DLD1 (cell line): ENCODE results near the gene PODXL2.

Experiments
- in situ Hi-C: cut with HindIII; loops from 2 replicates; pipeline ENCODE4 v1.10.0; 2017; ENCODE audit warnings: low sequenced_read_pairs

Gene PODXL2

DNA sequence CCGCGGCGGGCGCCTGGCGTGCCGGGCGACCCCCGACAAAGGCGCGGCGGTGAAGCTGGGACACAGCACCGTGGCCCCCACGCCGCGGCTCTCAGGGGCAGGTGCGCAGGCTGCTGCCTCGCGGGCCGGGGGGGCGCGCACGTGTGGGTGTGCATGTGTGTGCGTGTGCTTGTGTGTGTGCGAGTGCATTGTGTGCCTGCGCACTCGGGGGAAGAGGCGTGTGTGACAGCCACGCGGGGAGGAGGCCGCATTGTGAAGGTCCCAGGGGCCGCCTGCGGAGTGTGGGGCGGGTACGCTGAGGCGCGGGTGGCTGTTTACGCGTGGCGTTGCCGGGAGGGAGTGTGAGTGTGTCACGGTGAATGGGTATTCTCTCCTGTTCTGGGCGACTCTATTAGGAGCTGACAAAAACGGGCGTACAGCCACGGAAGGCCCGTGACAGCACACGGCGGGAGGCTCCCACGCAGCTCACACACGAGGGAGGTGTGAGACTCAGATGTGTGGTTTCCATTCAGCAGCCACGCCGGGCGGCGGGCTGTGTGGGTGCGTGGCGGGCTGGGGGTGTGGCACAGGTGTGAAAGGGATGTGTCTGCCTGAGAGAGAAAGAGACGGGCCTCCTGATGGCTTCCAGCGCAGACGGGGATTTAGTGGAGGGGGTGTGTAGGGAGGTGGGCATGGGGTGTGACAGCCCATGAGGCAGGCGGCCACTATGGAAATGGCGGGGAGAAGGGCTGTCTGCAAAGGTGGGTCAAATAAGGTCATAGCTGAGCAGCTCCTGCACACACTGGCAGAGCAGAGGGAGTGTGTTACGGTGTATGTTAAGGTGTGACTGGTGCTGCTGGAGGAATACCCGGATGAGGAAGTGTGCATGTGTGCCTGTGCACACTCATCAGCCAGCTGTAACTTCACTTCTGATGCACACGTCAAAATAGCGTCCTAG is 750 bp downstream of the PODXL2 start:
- in situ Hi-C loops = no loop called here

DNA sequence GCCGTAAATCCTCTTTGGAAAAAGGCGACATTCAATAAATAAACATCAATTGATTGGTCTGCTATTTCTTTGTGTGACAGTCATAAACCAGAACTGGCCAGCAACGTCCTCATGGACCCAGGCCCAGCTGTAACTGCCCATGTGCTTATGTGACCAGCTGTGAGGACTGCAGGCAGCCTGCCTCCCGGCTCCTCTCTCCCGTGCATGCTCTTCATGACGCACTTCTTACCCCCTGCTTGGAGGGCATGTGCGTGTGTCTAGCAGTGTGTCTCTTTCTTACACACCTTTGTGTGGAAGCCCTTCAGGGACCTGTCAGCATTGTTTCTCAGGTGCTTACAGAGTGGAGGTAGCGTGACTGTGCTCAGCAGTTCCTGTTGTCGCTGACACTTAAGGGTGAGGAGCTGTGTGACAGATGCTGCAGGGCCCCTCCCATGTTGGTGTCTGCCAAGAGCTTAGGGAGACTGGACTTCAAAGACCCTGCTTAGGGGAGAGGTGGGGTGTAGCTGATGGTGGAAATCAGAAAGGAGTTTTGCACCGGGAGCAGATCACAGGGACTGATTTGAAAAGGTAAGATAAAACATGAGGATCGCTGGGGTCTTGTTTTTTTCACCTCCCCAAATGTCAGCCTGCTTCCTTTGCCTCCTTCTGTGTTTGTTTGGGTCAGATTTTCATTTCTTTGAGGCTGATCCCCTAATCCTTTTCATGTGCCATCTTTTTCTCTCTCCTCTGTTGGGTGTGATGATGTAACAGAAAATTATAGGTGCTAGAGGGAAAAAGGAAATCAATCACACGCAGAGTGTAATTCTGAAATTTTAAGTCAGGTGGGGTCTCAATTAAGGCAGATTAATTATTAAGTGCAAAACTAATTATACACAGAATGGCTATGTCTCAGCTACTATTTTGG is 2.1 kb downstream of the PODXL2 start:
- in situ Hi-C loops = no loop called here

DNA sequence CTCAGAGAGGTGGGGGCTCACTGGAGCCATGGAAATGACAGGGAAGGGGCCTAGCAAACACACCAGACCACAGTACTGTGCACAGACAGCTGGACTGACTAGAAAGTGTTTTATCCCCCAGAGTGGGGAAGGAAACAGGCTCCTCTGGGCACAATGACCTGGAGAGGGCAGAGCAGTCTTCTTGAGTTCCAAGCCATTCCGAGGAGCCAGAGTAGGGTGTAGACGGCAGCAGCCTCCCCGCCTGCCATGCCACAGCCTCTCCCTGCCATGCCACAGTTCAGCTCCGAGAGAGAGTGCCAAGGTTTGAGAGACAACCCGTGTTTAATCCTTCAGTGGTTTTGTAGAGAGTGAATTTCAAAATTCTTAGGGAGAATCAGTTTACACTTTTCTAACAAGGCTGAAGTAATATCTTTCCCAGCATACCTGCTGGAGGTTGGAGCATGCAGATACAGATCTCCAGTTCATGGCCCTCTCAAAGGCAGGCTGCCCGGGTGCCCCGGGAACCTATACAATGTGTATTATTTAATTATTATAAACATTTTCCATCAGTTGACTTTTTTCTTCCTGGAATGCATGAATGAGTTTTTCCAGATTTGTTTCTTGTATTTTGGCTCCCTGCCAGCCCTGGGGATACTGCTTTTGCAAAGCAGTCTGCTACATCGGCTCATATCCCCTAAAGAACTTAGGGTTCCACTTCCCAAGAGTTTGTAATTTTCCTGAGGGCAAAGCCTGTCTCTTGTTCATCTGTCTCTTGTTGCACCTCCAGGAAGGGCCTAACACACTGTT is 3.2 kb downstream of the PODXL2 start:
- in situ Hi-C loops = no loop called here

DNA sequence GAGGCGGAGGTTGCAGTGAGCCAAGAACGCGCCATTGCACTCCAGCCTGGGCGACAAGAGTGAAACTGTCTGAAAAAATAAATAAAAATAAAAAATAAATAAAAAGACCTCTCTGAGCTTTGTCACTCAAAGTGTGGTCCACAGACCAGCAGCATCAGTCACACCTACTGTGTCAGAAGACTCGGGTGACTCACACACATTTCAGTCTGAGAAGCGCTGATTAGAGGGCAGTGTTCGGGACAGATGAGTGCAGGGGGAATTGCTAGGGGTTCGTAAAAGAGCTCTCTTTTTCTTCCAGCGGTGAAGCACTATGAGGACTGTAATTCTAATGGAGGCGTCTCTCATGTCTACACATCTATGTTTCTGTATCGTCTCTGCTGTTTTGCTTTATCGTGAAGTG is 5.7 kb downstream of the PODXL2 start:
- in situ Hi-C loops = no loop called here

DNA sequence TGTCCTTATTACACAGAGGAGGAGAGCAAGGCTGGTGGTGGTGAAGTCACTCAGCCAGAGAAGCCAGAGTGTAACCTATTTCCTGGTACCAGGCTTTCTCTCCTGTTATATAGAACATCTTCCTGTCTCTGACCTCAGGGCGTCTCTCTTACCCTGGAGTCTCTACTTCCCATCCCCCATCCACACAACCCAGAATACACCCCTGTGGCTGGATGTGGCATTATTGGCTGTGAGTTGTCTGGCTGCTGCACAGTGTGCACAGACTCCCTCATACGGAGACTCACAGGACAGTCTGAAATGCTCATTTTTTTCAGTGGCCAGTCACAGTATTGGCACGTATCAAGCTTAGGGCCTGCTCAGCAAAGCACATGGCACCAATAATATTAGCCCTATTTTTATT is 8.6 kb downstream of the PODXL2 start:
- in situ Hi-C loops = no loop called here

DNA sequence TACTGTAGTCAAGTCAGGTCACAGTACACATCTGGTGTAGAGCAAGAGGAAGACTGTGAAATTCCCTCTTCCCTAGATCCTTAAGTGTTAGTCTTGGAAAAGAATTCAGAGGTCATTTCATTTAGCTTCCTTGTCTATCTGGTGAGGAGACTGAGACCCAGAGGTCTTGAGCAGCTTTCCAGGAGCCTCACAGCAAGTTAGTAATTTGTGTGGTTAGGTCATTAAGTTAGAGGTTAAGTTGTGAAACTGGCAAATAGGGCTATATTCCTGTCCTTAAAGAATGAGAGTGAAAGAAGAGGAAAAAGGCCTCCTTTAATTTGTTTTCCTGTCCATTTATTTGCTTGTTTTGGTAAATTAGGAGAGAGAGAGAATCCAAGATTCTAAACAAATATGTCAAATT is 9.0 kb downstream of the PODXL2 start:
- in situ Hi-C loops = no loop called here

DNA sequence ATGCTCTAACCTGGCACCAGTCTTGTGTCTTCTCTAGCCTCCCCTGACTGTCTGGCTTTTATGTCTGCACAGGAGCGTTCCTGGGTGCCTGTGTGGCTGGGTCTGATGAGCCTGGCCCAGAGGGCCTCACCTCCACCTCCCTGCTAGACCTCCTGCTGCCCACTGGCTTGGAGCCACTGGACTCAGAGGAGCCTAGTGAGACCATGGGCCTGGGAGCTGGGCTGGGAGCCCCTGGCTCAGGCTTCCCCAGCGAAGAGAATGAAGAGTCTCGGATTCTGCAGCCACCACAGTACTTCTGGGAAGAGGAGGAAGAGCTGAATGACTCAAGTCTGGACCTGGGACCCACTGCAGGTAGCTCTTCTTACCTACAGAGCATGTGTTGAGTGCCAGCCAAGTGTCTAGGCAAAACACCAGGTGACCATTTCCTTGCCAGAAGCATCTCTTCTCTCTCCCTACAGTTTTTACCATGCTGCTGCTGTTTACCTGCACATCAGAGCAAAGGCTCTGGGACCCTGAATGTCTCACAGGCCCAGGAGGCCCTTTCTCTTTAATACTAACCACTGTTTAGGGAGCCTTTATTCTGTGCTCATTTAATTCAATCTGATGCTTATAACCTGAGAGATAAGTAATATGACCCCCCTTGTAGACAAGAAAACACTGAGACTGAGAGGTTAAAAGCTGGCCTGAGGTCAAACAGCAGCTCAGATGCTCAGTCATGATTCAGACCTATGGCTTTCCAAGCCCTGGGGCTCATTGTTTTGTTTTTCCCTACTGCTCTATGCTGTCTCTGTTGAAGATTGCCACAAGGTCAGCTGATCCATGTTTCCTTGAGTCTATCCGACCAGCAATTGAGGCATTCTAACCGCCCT is 10.4 kb downstream of the PODXL2 start:
- in situ Hi-C loops = no loop called here

DNA sequence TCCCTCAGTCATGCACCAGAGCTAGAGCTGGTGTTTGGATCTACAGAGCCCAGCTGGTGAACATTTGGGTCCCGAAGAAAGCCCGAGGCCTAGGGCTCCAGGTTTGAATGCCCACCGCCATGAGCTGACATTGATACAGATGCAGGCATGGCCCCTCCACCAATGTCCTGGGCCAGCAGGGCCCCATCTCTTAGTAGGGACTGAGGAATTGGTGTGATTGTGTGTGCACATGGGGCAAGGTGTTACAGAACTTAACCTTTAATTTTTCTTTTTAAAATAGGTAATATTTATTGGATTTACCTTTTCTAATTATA is 11.0 kb downstream of the PODXL2 start:
- in situ Hi-C loops = no loop called here

DNA sequence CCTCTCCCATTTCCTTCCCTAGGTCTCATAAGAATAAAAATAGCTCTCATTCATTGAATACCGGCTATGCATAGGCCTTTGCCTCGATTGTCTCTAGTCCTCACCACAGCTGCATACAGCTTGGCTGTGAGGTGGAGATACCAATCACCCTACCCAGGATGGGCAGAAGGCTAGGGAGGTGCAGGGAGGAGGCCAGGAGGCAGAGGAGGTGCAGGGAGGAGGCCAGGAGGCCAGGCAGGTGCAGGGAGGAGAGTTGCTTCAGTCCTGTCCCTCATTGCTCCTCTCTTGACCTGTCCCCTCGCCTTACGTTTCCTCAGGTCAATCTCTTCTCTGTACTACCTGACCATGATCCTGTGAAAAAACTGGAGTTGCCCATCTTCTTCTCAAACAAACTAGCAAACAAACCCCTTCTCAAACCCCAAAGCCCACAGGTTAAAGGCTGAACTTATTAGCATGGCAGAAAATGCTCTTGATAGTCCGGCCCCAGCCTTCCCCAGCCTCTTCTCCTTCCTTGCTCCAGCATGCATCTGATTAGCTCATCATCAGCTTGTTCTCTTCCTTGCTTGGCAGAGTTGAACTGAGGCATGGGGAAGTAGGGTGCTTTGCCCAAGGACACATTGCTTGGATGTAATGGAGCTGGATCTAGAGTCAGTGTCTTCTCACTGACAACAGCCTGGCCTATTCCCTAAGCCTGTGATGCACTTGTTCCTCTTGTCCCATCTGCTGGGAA is 15.8 kb downstream of the PODXL2 start:
- in situ Hi-C loops = no loop called here

DNA sequence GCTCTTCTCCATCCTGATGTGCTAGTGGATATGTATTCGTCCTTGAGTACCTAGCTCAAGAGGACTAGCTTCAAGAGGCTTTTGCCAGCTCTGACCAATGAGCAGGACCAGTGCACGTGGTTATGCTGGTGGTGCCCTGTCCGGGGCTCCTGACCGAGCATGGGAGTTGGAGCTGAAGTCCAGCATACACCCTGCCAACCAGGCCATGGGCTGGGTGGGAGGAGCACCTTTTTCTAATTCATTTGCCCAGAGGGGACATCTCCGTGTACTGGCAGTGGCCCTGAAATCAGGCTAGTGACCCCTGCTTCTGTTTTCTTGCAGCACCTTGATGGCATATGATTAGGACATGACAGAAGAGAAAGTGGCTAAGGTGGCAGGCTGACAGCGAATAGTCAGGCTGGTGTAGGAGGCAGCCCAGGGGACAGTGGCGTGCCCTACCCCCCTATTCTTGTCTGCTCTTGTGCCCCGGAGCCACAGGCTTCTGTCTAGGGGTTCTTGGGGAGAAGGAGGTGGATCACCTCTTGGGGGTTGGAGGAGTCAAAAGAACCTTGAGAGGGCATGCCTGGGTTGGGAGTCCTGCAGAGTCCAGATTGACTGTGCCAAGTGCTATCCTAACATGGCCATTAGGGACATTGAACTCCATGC is 16.5 kb downstream of the PODXL2 start:
- in situ Hi-C loops = no loop called here

DNA sequence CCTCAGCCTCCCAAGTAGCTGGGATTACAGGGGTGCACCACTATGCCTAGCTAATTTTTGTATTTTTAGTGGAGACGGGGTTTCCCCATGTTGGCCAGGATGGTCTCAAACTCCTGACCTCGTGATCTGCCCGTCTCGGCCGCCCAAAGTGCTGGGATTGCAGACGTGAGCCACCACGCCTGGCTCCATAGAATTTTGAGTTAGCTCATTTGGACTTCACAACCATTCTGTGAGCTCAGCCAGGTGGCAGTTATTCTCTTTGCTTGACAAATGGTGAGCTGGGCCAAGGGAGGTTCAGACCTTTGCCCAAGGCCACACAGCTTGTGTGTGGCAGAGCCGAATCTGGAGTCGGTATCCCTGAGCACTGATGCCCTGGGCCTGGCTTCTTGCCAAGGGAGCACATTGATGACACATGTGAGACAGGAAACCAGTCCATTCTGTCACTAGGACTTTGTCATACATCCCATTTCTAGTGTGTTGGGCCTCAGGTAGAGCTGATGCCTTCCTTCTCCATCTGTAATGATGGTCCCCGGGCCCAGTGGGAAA is 17.6 kb downstream of the PODXL2 start:
- in situ Hi-C loops = no loop called here

DNA sequence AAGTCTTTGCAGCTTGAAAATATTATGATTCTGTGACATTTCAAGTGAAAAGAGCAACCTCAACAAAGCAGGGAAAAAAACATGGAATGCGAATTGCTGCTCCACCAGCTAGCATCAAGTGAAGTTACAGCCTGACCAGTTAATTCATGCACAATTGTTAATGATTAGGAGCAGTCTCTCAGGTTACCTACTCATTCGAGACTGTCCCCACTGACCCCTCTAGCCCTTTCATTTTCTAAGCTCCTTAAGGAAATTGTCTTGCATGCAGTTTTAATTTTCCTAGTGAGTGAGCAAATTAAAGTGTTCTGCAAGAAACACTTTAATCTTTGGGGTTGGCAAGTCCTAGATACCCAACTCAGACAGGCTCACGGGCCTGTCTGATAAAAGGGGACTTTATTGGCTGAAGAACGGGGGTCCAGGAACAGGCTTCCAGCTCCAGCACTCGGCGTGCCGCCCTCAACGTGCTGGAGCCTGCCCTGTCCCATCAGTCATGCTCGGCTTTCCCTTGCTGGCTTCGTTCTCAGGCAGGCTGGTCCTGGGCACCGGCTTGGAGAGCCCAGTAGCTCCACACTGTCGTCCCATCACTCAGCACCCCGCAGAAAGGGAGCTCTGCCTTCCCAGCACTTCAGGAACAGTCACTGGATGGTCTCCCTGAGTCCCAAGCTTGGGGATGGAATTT is 18.3 kb downstream of the PODXL2 start:
- in situ Hi-C loops = no loop called here

DNA sequence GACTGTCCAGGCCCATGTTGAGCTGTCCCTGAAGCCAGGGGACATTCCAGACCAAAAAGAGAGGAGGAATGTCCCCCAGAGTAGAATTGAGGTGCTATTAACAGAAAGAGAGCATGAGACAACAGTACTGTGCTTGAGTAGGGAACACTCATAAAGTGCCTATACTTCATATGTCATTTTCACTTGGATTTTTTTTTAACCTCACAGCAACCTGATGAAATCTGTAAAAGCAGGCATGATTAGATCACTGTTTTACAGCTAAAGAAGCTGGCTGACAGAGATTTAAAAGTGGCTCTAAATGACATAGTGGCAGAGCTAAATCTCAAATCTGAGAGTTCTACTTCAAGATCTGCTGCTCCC is 18.8 kb downstream of the PODXL2 start:
- in situ Hi-C loops = no loop called here

DNA sequence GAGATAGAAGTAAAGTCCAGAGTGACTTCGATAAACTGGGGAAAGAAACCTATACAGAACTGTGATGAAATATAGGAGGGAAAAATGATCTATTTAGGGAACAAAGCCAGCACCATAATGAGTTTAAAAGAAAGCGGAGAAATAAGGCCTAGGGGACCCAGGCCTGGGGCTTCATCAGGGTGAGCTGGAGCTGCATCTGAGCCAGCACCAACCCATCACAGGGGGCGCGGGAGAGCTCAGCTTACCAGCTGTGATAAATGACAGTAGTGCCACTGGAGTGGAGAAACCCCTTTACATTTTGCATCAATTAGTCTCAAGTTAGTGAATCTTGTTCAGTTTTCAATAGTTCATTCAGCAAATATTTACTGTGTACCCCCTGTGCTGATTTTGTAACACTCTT is 21.3 kb downstream of the PODXL2 start:
- in situ Hi-C loops = loop anchor here (25.0 kb wide), 1 partner anchor 312 kb away; no protein-coding TSS in a partner anchor

DNA sequence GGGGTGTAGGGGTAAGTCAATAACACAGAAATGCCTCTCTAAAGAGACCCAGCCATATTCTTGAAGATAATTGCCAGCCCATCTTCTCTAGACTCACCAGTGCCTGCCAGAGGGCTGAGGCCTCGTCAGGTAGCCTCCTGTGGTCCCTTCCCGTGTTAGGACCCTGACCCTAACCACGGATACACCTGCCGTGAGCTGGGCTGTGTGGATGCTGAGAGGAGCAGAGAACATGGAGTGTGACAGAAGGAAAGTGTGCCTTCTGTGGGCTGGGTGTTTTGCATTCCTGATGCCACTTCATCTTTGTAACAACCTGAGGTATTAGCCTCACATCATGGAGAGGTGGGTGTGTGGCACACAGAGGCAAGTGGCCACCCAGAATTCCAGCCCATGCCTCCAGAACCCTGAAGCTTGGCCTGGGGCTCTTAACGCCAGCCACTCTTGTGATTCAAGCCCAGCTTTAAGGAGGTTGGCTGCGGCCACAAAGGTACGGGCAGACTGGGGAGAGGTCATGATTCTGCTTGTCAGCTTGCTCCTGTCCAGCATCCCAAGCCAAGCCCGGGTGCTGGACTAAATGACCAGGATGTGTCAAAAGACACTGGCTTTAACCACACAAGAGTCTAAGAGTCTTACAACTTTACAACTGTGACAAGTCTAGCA is 22.7 kb downstream of the PODXL2 start:
- in situ Hi-C loops = loop anchor here (25.0 kb wide), 1 partner anchor 311 kb away; no protein-coding TSS in a partner anchor

DNA sequence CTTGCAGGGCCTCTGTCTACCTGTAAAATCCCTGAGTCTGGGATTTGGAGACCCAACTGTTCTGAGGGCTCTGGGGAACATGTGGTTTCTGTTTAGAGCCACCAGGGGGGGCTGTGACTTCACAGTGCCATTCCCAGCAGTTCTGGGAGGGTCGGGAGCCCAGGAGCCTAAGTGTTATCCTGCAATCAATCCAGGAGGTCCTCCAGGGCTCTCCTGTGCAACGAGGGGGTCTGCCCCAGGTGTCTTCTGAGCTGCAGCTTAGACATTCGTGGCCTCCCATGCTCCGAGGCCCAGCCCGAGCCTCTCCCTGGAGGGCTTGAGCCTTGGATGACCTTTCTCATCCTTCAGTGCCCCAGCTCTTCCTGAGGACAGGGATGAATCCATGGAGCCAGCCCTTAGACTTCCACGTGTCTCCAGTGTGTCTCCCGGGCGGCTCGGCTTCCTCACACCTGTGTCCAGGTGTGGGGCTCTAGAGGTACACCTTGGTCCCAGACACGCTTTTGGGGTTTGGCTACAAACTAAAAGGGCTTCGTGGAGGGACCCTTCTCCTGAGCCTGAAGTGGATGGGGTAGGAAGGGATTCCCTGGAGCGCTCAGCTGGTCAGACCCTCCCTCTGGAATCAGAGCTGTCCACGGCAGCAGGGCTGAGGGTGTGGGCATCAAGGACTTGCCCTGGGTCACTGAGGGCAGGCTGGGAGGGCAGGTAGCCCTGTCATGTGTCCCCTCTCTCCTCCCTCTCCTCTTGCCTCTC is 23.4 kb downstream of the PODXL2 start:
- in situ Hi-C loops = loop anchor here (25.0 kb wide), 1 partner anchor 310 kb away; no protein-coding TSS in a partner anchor

DNA sequence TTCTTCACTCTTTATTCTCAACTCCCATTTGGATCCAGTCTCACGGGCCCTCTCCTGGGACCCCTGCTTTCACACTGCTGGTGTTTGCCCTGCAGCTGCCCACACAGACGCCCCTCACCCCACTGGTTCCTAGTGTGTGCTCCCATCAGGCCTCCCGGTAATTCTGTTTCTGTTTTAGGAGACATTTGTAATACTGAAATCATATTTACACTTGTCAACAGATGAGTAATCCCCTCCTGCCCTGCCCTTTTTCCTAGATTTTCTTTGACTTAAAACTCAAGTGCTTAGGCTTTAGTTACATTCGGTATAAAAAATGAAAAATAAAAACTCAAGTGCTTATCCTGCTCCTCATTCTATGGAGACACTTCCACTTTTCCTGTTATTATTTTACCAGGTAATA is 25.4 kb downstream of the PODXL2 start:
- in situ Hi-C loops = loop anchor here (25.0 kb wide), 1 partner anchor 308 kb away; no protein-coding TSS in a partner anchor
